CD4-positive, alpha-beta T cell (primary cell): ENCODE data around the gene FAM53A. TPM values are rescaled to one million over a fixed set of nuclear protein-coding genes. Genes with fewer than 3 reads are reported as not detected.

Experiments used
- ATAC-seq: fragments of 200-7000 bp; cut with Tn5 transposase; one replicate; pipeline ENCODE4 v1.10.0; 2022; ENCODE audit warnings: mild to moderate bottlenecking; ENCODE audit not compliant: poor library complexity
- CTCF ChIA-PET: fragments of 350-600 bp; sonication (Branson Sonifier 250); formaldehyde crosslinking; loops from one replicate; lab custom pipeline; 2021; ENCODE audit warnings: antibody characterized with exemption, inconsistent platforms; lab: Charles Lee
- POLR2A ChIA-PET: fragments of 350-600 bp; sonication (Branson Sonifier 250); formaldehyde crosslinking; loops from one replicate; lab custom pipeline; 2021; ENCODE audit warnings: antibody characterized with exemption, inconsistent platforms; lab: Charles Lee
- DNase-seq, 14 experiments: peaks; one replicate each; pipeline ENCODE4 v3.0.0-alpha.2; 2013 to 2020; ENCODE audit warnings: mixed read lengths in 2 of 14
- H3K27ac ChIP-seq, 2 donors: one replicate each; pipeline versions ENCODE4 v1.5.1 to v1.7.0; 2013; ENCODE audit warnings: low read length in 2 of 2, low read depth in 1 of 2, mild to moderate bottlenecking in 1 of 2
- H3K27me3 ChIP-seq, 2 experiments: 1 replicate in 1 of 2; 2 replicates in 1 of 2; pipeline versions ENCODE4 v1.6.1 to v1.7.0; 2013; ENCODE audit warnings: low read length in 2 of 2, control low read depth in 1 of 2, mild to moderate bottlenecking in 1 of 2, moderate library complexity in 1 of 2; ENCODE audit not compliant: insufficient read depth in 2 of 2, control insufficient read depth in 1 of 2
- H3K36me3 ChIP-seq: one replicate; pipeline ENCODE4 v1.6.1; 2013; ENCODE audit warnings: low read length, control low read depth; ENCODE audit not compliant: insufficient read depth
- H3K4me1 ChIP-seq: one replicate; pipeline ENCODE4 v1.6.1; 2013; ENCODE audit warnings: low read length, control low read depth; ENCODE audit not compliant: insufficient read depth
- H3K4me3 ChIP-seq: one replicate; pipeline ENCODE4 v1.5.1; 2013; ENCODE audit warnings: mild to moderate bottlenecking, low read length, moderate library complexity
- H3K9me3 ChIP-seq, 2 experiments: 1 replicate in 1 of 2; 2 replicates in 1 of 2; pipeline versions ENCODE4 v1.6.1 to v1.7.0; 2013; ENCODE audit warnings: low read length in 2 of 2, mild to moderate bottlenecking in 2 of 2, control low read depth in 1 of 2, moderate library complexity in 1 of 2; ENCODE audit not compliant: control insufficient read depth in 1 of 2, insufficient read depth in 1 of 2
- H3K27ac Mint-ChIP-seq: one replicate; pipeline ENCODE4 v1.8.0; 2020; ENCODE audit warnings: mixed read lengths
- H3K27me3 Mint-ChIP-seq: one replicate; pipeline ENCODE4 v1.8.0; 2021; ENCODE audit warnings: mixed read lengths
- H3K36me3 Mint-ChIP-seq: one replicate; pipeline ENCODE4 v1.8.0; 2021; ENCODE audit warnings: low read depth, mixed read lengths
- H3K4me1 Mint-ChIP-seq: one replicate; pipeline ENCODE4 v1.8.0; 2021; ENCODE audit warnings: low read depth, mixed read lengths
- H3K4me3 Mint-ChIP-seq: one replicate; pipeline ENCODE4 v1.8.0; 2020; ENCODE audit warnings: mild to moderate bottlenecking, mixed read lengths
- H3K9me3 Mint-ChIP-seq: one replicate; pipeline ENCODE4 v1.8.0; 2020; ENCODE audit warnings: mixed read lengths
- CTCF ChIP-seq: fragments of 200-600 bp; IDR thresholded peaks from one replicate; pipeline ENCODE4 v1.8.0; 2022; ENCODE audit warnings: antibody characterized with exemption, mild to moderate bottlenecking
- intact Hi-C, 2 experiments: fragments of 100-400 bp; cut with DNase I in 1 of 2; cut with micrococcal nuclease in 1 of 2; formaldehyde crosslinking; loops; one replicate each; pipeline versions ENCODE4 v1.15.1 to v1.9.0; 2023 to 2025; cut with DNase I, micrococcal nuclease
- total RNA-seq, 174 experiments: library from RNA in 2 of 174; stranded (reverse) in 2 of 174; gene quantifications; one replicate each; pipeline ENCODE4 v1.2.3 and lab custom pipeline; 2021 to 2026

Gene FAM53A
- total RNA-seq, 2 experiments from 2014 or later: 0.93 to 2.4 TPM

DNA sequence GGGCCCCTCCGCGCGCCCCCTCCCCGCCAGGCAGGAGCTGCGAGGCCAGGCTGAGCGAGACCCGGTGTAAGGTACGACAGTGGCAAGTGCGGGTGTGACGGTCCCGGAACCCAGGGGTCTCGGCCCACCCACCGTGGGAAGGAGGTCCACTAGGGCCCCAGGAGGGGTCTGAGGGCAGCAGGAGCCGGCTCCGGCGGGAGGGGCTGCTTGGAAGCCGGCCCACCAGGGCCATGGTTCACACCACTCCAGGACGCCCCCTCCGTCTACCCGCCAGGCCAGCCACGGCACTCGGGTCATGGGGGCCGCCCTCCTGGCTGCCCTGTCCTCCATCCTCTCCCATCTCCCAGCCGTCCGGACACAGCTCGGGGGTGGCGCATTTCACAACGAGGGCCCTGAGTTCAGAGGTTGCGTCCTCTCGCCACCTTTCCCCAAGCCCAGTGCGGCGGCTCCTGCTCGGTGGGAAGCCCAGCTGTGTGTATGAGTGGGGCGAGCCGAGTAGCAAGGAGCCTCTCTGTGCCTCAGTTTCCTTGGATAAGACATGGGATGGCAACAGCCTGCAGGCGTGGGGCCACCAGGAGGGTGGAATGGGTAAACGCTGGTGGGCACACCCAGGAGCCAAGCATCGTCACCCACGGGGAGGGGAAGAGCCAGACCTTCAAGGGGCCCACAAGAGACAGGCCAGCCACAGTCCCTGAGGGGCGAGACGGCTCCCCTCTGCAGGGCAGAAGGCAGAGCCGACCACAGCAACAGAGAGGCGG lies 81.3 kb downstream of the FAM53A start:
- H3K9me3 Mint-ChIP-seq: no peaks in the 10 kb centered on the region
- Histone ChIP-seq H3K4me3 (no peak overlapping the region), H3K27me3 (no peaks in the 10 kb centered on the region), H3K36me3 (no peaks in the 10 kb centered on the region), H3K27ac (no peak overlapping the region), H3K9me3 (peaks cover 0 to 4% of the 10 kb centered on the region in 2 experiments), H3K4me1 (peaks cover 41% of the 10 kb centered on the region)
- ChIA-PET POLR2A (no interaction called here), CTCF (no interaction called here)
- ATAC-seq (no peak), DNase-seq (no peak)
- TF ChIP-seq CTCF: no peak
- H3K4me3 Mint-ChIP-seq: no peak overlapping the region
- H3K27ac Mint-ChIP-seq: no peak overlapping the region
- H3K4me1 Mint-ChIP-seq: peaks cover 21% of the 10 kb centered on the region
- intact Hi-C loops: no loop called here
- no peaks in the 10 kb centered on the region for H3K27me3 Mint-ChIP-seq
- H3K36me3 Mint-ChIP-seq: no peaks in the 10 kb centered on the region

DNA sequence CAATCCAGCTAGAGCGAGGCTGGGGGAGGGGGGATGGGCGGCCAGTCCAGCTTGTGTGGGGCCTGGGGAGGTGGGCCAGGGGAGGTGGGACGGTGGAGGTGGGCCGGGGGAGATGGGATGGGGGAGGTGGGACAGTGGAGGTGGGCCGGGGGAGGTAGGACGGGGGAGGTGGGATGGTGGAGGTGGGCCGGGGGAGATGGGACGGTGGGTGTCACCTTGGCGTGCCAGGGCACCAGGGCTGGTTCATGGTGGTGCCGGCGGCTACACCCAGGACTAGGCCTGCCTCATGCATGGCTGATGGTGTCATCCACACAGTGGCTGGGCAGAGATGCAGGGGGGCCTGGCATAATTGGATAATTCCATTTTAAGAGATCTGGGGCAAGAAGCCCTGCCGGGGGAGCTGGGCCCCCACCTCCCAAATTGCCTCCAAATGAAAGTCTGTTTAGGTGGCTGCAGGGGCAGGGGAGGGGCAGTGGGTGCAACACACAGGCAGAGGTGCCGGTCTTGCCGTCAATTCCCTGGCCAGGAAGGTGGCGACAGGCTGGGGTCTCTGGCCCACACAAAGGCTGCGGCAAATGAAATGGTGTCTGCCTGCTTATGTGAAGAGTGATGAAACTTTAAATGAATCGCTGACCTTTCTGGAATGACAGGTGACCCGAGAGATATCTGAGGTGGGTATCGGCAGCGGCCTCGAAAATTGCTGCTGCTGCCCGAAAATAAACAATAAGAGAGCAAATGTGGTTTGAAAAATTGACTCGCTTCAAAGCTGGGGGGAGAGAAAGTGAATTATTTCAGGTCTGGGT lies 82.1 kb downstream of the FAM53A start:
- H3K9me3 Mint-ChIP-seq: no peaks in the 10 kb centered on the region
- H3K4me1 ChIP-seq: peaks cover 38% of the 10 kb centered on the region
- H3K4me1 Mint-ChIP-seq: peaks cover 21% of the 10 kb centered on the region
- peaks cover 0 to 4% of the 10 kb centered on the region in 2 experiments for H3K9me3 ChIP-seq
- H3K27me3 ChIP-seq: no peaks in the 10 kb centered on the region
- ATAC-seq: no peak
- CTCF ChIA-PET: no interaction called here
- no peaks in the 10 kb centered on the region for H3K36me3 ChIP-seq
- H3K36me3 Mint-ChIP-seq: no peaks in the 10 kb centered on the region
- POLR2A ChIA-PET: no interaction called here
- H3K27ac ChIP-seq: no peak overlapping the region
- DNase-seq: no peak
- no peak overlapping the region for H3K4me3 ChIP-seq
- no peak for TF ChIP-seq CTCF
- no peak overlapping the region for H3K4me3 Mint-ChIP-seq
- H3K27ac Mint-ChIP-seq: no peak overlapping the region
- H3K27me3 Mint-ChIP-seq: no peaks in the 10 kb centered on the region
- intact Hi-C loops: no loop called here

GRCh38 chr4:1601533-1601835 lies 82.6 kb downstream of the FAM53A start:
- intact Hi-C loops: no loop called here
- H3K9me3 ChIP-seq: peaks cover 0 to 3% of the 10 kb centered on the region in 2 experiments
- H3K4me3 ChIP-seq: no peak overlapping the region
- no peaks in the 10 kb centered on the region for H3K27me3 Mint-ChIP-seq
- H3K4me3 Mint-ChIP-seq: no peak overlapping the region
- H3K4me1 ChIP-seq: peaks cover 33% of the 10 kb centered on the region
- no peak overlapping the region for H3K27ac ChIP-seq
- DNase-seq (no peak), ATAC-seq (no peak)
- no peak overlapping the region for H3K27ac Mint-ChIP-seq
- peaks cover 19% of the 10 kb centered on the region for H3K4me1 Mint-ChIP-seq
- no peaks in the 10 kb centered on the region for H3K36me3 Mint-ChIP-seq
- CTCF ChIA-PET: no interaction called here
- H3K36me3 ChIP-seq: no peaks in the 10 kb centered on the region
- POLR2A ChIA-PET: no interaction called here
- no peaks in the 10 kb centered on the region for H3K27me3 ChIP-seq
- no peaks in the 10 kb centered on the region for H3K9me3 Mint-ChIP-seq
- TF ChIP-seq CTCF: no peak
